ENCODE measurements around the gene TMEM179.

TMEM179 gene

GRCh38 chr14:104558231-104559027 is 46.1 kb downstream of the TMEM179 start:
- no peak for FAIRE-seq
- no peak for DNase-seq (ENCODE audit: insufficient read length, low spot score)

- FAIRE-seq = no peak
- no peak for DNase-seq (ENCODE audit: insufficient read length, low spot score)
These were observed 46.8 kb downstream of the TMEM179 start for GRCh38 chr14:104557766-104558165.

GRCh38 chr14:104557086-104557485 is 47.5 kb downstream of the TMEM179 start:
- FAIRE-seq = no peak
- no peak for DNase-seq (ENCODE audit: insufficient read length, low spot score)

- no peak for FAIRE-seq
- DNase-seq (ENCODE audit: insufficient read length, low spot score) = no peak
These were observed 48.1 kb downstream of the TMEM179 start for GRCh38 chr14:104556256-104557021.

GRCh38 chr14:104555430-104556255 is 48.9 kb downstream of the TMEM179 start:
- no peak for FAIRE-seq

GRCh38 chr14:104554608-104555429 is 49.8 kb downstream of the TMEM179 start:
- DNase-seq (ENCODE audit: insufficient read length, low spot score) = no peak
- no peak for FAIRE-seq

More at GRCh38 chr14:104555430-104556255, 48.9 kb downstream of the TMEM179 start:
- DNase-seq (ENCODE audit: insufficient read length, low spot score) = no peak

- no peak for FAIRE-seq
- no peak for DNase-seq (ENCODE audit: insufficient read length, low spot score)
These were observed 50.4 kb downstream of the TMEM179 start for GRCh38 chr14:104554088-104554607.

GRCh38 chr14:104553166-104554087 is 51.1 kb downstream of the TMEM179 start:
- FAIRE-seq (no peak), DNase-seq (ENCODE audit: insufficient read length, low spot score) (no peak)

- no peak for FAIRE-seq
- no peak for DNase-seq (ENCODE audit: insufficient read length, low spot score)
These were observed 51.8 kb downstream of the TMEM179 start for GRCh38 chr14:104552738-104553125.

- FAIRE-seq (no peak), DNase-seq (ENCODE audit: insufficient read length, low spot score) (no peak)
These were observed 52.5 kb downstream of the TMEM179 start for GRCh38 chr14:104551851-104552737.

GRCh38 chr14:104550861-104551728 is 53.5 kb downstream of the TMEM179 start:
- FAIRE-seq = no peak
- DNase-seq (ENCODE audit: insufficient read length, low spot score) = no peak

GRCh38 chr14:104550340-104550860 is 54.2 kb downstream of the TMEM179 start:
- FAIRE-seq (no peak), DNase-seq (ENCODE audit: insufficient read length, low spot score) (no peak)

GRCh38 chr14:104549536-104550339 is 54.8 kb downstream of the TMEM179 start:
- DNase-seq (ENCODE audit: insufficient read length, low spot score) (no peak), FAIRE-seq (no peak)

- FAIRE-seq (no peak), DNase-seq (ENCODE audit: insufficient read length, low spot score) (no peak)
These were observed 55.6 kb downstream of the TMEM179 start for GRCh38 chr14:104548802-104549535.

GRCh38 chr14:104547998-104548700 is 56.4 kb downstream of the TMEM179 start:
- no peak for DNase-seq (ENCODE audit: insufficient read length, low spot score)
- FAIRE-seq = no peak
